ENCODE data around the gene LDB2. TPM values are rescaled to one million over a fixed set of nuclear protein-coding genes. Genes with fewer than 3 reads are reported as not detected.

Gene LDB2
- total and polyA plus RNA-seq, 3 donors from 2014 or later, result 14.6 to 17.8 (median 15.7) TPM

- Histone ChIP-seq H3K4me3 (no peak overlapping the region), H3K4me1 (peaks cover 4% of the 10 kb centered on the region), H3K27me3 (no peaks in the 10 kb centered on the region), H3K36me3 (ENCODE audit: low read depth, missing control alignments) (no peaks in the 10 kb centered on the region), H3K9me3 (no peaks in the 10 kb centered on the region), H3K27ac (peak overlapping the region in 1 of 2 donors; percentile 20)
- TF ChIP-seq POLR2A (IDR thresholded peaks at IDR 0.05) (no peak), CTCF (IDR thresholded peaks at IDR 0.05) (no peak)
- intact Hi-C loops (cut with DNase I; ENCODE audit: low total_unique reads), result no loop called here
- WGBS, 2 donors, result 65 to 68% methylated on average over 8 of the region's 8 CpGs
- no peak for DNase-seq
Measured at GRCh38 chr4:16652732-16653305, 245.6 kb downstream of the LDB2 start.

GRCh38 chr4:16646459-16646858 is 252.0 kb downstream of the LDB2 start:
- intact Hi-C loops (cut with DNase I; ENCODE audit: low total_unique reads), result no loop called here
- Histone ChIP-seq H3K36me3 (ENCODE audit: low read depth, missing control alignments) (no peaks in the 10 kb centered on the region), H3K4me3 (no peak overlapping the region), H3K4me1 (no peaks in the 10 kb centered on the region), H3K27ac (no peak overlapping the region), H3K27me3 (no peaks in the 10 kb centered on the region), H3K9me3 (no peaks in the 10 kb centered on the region)
- no peak for TF ChIP-seq CTCF (IDR thresholded peaks at IDR 0.05)
- TF ChIP-seq POLR2A (IDR thresholded peaks at IDR 0.05), result no peak
- DNase-seq, result no peak
- 93 to 100% methylated on average over 4 of the region's 4 CpGs for WGBS, 2 donors

GRCh38 chr4:16643893-16644292 is 254.6 kb downstream of the LDB2 start:
- Histone ChIP-seq H3K4me3 (no peak overlapping the region), H3K36me3 (ENCODE audit: low read depth, missing control alignments) (no peaks in the 10 kb centered on the region), H3K27ac (no peak overlapping the region), H3K4me1 (no peaks in the 10 kb centered on the region), H3K27me3 (no peaks in the 10 kb centered on the region), H3K9me3 (no peaks in the 10 kb centered on the region)
- no peak for TF ChIP-seq POLR2A (IDR thresholded peaks at IDR 0.05)
- no peak for TF ChIP-seq CTCF (IDR thresholded peaks at IDR 0.05)
- DNase-seq, result no peak
- intact Hi-C loops (cut with DNase I; ENCODE audit: low total_unique reads), result no loop called here
- WGBS, 2 donors, result 81 to 82% methylated on average over 2 of the region's 2 CpGs

- WGBS, 2 donors, result 68 to 76% methylated on average over 5 of the region's 5 CpGs
- Histone ChIP-seq H3K9me3 (no peaks in the 10 kb centered on the region), H3K4me1 (no peaks in the 10 kb centered on the region), H3K27ac (no peak overlapping the region), H3K4me3 (no peak overlapping the region), H3K27me3 (no peaks in the 10 kb centered on the region), H3K36me3 (ENCODE audit: low read depth, missing control alignments) (no peaks in the 10 kb centered on the region)
- intact Hi-C loops (cut with DNase I; ENCODE audit: low total_unique reads), result no loop called here
- TF ChIP-seq POLR2A (IDR thresholded peaks at IDR 0.05), result no peak
- TF ChIP-seq CTCF (IDR thresholded peaks at IDR 0.05), result no peak
- DNase-seq, result no peak
Measured at GRCh38 chr4:16642897-16643296, 255.5 kb downstream of the LDB2 start.

GRCh38 chr4:16641971-16642370 is 256.5 kb downstream of the LDB2 start:
- Histone ChIP-seq H3K9me3 (no peaks in the 10 kb centered on the region), H3K4me1 (no peaks in the 10 kb centered on the region), H3K36me3 (ENCODE audit: low read depth, missing control alignments) (no peaks in the 10 kb centered on the region), H3K27me3 (no peaks in the 10 kb centered on the region), H3K27ac (no peak overlapping the region), H3K4me3 (no peak overlapping the region)
- no peak for DNase-seq
- TF ChIP-seq POLR2A (IDR thresholded peaks at IDR 0.05) (no peak), CTCF (IDR thresholded peaks at IDR 0.05) (no peak)
- WGBS, 2 donors, result 77 to 79% methylated on average over 1 of the region's 1 CpG
- intact Hi-C loops (cut with DNase I; ENCODE audit: low total_unique reads), result no loop called here
